Caco-2 (cell line): ENCODE results near the gene SSTR1. TPM values are rescaled to one million over a fixed set of nuclear protein-coding genes. Genes with fewer than 3 reads are reported as not detected.
A peak's percentile ranks its signal among the peaks of the same experiment; 100 is the strongest.

Source experiments
- BruUV-seq: library from RNA; stranded (reverse); fragments of 400-500 nt; replicated peaks from 2 replicates; lab custom pipeline; 2021; lab: Mats Ljungman, UMichigan
- CTCF ChIA-PET: fragments of 300-600 bp; sonication (Branson Sonifier 250); formaldehyde crosslinking; loops from one replicate; lab custom pipeline; 2022; ENCODE audit warnings: antibody characterized with exemption; lab: Charles Lee
- POLR2A ChIA-PET: fragments of 300-600 bp; sonication (Branson Sonifier 250); formaldehyde crosslinking; loops from one replicate; lab custom pipeline; 2022; ENCODE audit warnings: antibody characterized with exemption; lab: Charles Lee
- DNase-seq, 2 experiments: peaks; one replicate each; pipeline versions ENCODE4 v3.0.0 to v3.0.0-alpha.2; 2020 to 2022
- H3K27me3 ChIP-seq: replicated peaks from 2 replicates; pipeline ENCODE4 v1.6.0; 2011; ENCODE audit warnings: low read length; ENCODE audit not compliant: control insufficient read depth, insufficient read depth
- H3K36me3 ChIP-seq: 2 replicates; pipeline ENCODE4 v1.5.1; 2011; ENCODE audit warnings: low read length; ENCODE audit not compliant: control insufficient read depth, insufficient read depth
- H3K4me1 ChIP-seq: fragments of 250-450 bp; sonication (Bioruptor Pico); 2 replicates; pipeline ENCODE4 v1.5.1; 2020; ENCODE audit warnings: mild to moderate bottlenecking
- H3K4me3 ChIP-seq: 2 replicates; pipeline ENCODE4 v1.5.1; 2011; ENCODE audit warnings: low read depth, mild to moderate bottlenecking, control low read depth, low read length
- H3K9me3 ChIP-seq: fragments of 250-450 bp; sonication (Bioruptor Pico); 2 replicates; pipeline ENCODE4 v1.5.1; 2020; ENCODE audit warnings: mild to moderate bottlenecking, moderate library complexity
- H3K27ac Mint-ChIP-seq: one replicate; pipeline ENCODE4 v1.8.0; 2022; ENCODE audit warnings: mixed read lengths; ENCODE audit not compliant: unreplicated experiment
- H3K27me3 Mint-ChIP-seq: one replicate; pipeline ENCODE4 v1.8.0; 2022; ENCODE audit warnings: mixed read lengths; ENCODE audit not compliant: insufficient read depth, unreplicated experiment
- H3K36me3 Mint-ChIP-seq: one replicate; pipeline ENCODE4 v1.8.0; 2022; ENCODE audit warnings: mild to moderate bottlenecking, mixed read lengths; ENCODE audit not compliant: insufficient read depth, unreplicated experiment
- H3K4me1 Mint-ChIP-seq: one replicate; pipeline ENCODE4 v1.8.0; 2022; ENCODE audit warnings: low read depth, mixed read lengths; ENCODE audit not compliant: unreplicated experiment
- H3K4me3 Mint-ChIP-seq: one replicate; pipeline ENCODE4 v1.8.0; 2022; ENCODE audit warnings: mild to moderate bottlenecking, moderate library complexity, mixed read lengths; ENCODE audit not compliant: unreplicated experiment
- H3K9me3 Mint-ChIP-seq: one replicate; pipeline ENCODE4 v1.8.0; 2022; ENCODE audit warnings: mixed read lengths; ENCODE audit not compliant: unreplicated experiment
- intact Hi-C: fragments of 100-400 bp; cut with micrococcal nuclease; formaldehyde crosslinking; loops from one replicate; pipeline ENCODE4 v1.10.0; 2022; ENCODE audit not compliant: unreplicated experiment
- total RNA-seq: library from RNA; stranded (reverse); gene quantifications from 2 replicates; pipeline ENCODE4 v1.2.3, GENCODE V29; 2022
- TF ChIP-seq, protein P1 (sequence below), 2 experiments: fragments of 200-600 bp in 1 of 2; IDR thresholded peaks; 1 replicate in 1 of 2; 2 replicates in 1 of 2; pipeline versions ENCODE4 v1.5.1 to v1.8.0; 2011 to 2022; ENCODE audit warnings: antibody characterized with exemption in 1 of 2, control low read depth in 1 of 2, inconsistent platforms in 1 of 2, low read depth in 1 of 2, low read length in 1 of 2, mild to moderate bottlenecking in 1 of 2, moderate library complexity in 1 of 2; ENCODE audit not compliant: insufficient read depth in 1 of 2, severe bottlenecking in 1 of 2, unreplicated experiment in 1 of 2

The SSTR1 gene
- total RNA-seq, 1 experiment from 2014 or later = 9.6 TPM

DNA sequence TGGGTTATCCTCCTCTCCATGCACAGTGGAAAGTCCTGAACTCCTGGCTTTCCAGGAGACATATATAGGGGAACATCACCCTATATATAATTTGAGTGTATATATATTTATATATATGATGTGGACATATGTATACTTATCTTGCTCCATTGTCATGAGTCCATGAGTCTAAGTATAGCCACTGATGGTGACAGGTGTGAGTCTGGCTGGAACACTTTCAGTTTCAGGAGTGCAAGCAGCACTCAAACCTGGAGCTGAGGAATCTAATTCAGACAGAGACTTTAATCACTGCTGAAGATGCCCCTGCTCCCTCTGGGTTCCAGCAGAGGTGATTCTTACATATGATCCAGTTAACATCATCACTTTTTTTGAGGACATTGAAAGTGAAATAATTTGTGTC is 4.4 kb downstream of the SSTR1 start:
- Mint-ChIP-seq H3K27ac (no peak overlapping the region), H3K27me3 (no peaks in the 10 kb centered on the region), H3K4me3 (no peak overlapping the region), H3K36me3 (peaks cover 16% of the 10 kb centered on the region), H3K4me1 (peaks cover 21% of the 10 kb centered on the region), H3K9me3 (no peaks in the 10 kb centered on the region)
- no TSS peak for BruUV-seq
- no peak for DNase-seq
- TF ChIP-seq, protein P1, sequence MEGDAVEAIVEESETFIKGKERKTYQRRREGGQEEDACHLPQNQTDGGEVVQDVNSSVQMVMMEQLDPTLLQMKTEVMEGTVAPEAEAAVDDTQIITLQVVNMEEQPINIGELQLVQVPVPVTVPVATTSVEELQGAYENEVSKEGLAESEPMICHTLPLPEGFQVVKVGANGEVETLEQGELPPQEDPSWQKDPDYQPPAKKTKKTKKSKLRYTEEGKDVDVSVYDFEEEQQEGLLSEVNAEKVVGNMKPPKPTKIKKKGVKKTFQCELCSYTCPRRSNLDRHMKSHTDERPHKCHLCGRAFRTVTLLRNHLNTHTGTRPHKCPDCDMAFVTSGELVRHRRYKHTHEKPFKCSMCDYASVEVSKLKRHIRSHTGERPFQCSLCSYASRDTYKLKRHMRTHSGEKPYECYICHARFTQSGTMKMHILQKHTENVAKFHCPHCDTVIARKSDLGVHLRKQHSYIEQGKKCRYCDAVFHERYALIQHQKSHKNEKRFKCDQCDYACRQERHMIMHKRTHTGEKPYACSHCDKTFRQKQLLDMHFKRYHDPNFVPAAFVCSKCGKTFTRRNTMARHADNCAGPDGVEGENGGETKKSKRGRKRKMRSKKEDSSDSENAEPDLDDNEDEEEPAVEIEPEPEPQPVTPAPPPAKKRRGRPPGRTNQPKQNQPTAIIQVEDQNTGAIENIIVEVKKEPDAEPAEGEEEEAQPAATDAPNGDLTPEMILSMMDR (IDR thresholded peaks at IDR 0.05; ENCODE audit: insufficient read depth in 1 of 2, low read depth in 1 of 2, low read length in 1 of 2, severe bottlenecking in 1 of 2, unreplicated experiment in 1 of 2) = no peak
- intact Hi-C loops = no loop called here
- Histone ChIP-seq H3K27me3 (no peaks in the 10 kb centered on the region), H3K4me3 (no peak overlapping the region), H3K36me3 (no peaks in the 10 kb centered on the region; the same call in 1 of the 2 replicates), H3K4me1 (peaks cover 24% of the 10 kb centered on the region), H3K9me3 (no peaks in the 10 kb centered on the region)
- ChIA-PET POLR2A (no interaction called here), CTCF (no interaction called here)

DNA sequence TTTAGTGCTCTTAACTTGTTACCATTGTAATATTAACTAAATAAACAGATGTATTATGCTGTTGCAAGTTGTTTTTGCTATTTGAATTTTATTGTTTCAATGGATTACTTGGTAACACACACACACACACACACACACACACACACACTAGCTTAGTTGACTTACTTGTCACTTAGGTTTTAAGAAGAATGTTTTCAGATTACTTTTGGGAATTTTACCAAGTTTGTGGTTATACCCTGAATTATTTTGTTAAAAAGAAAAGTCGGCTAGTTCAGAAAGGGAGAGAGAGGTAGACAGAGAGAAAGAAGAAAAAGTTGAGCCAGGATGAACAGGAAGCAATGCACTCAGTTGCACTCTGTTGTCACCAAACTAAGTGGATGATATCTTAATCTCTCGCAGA is 5.3 kb downstream of the SSTR1 start:
- Histone ChIP-seq H3K27me3 (no peaks in the 10 kb centered on the region), H3K4me1 (peaks cover 33% of the 10 kb centered on the region), H3K36me3 (no peaks in the 10 kb centered on the region; the same call in 1 of the 2 replicates), H3K9me3 (no peaks in the 10 kb centered on the region), H3K4me3 (no peak overlapping the region)
- Mint-ChIP-seq H3K27me3 (no peaks in the 10 kb centered on the region), H3K36me3 (peaks cover 16% of the 10 kb centered on the region), H3K4me3 (no peak overlapping the region), H3K4me1 (peaks cover 21% of the 10 kb centered on the region), H3K27ac (no peak overlapping the region), H3K9me3 (no peaks in the 10 kb centered on the region)
- POLR2A ChIA-PET = no interaction called here
- BruUV-seq = no TSS peak
- TF ChIP-seq, protein P1 (IDR thresholded peaks at IDR 0.05; ENCODE audit: insufficient read depth in 1 of 2, low read depth in 1 of 2, low read length in 1 of 2, severe bottlenecking in 1 of 2, unreplicated experiment in 1 of 2) = no peak
- CTCF ChIA-PET = no interaction called here
- intact Hi-C loops = no loop called here
- no peak for DNase-seq

GRCh38 chr14:38217553-38217952 is 9.8 kb downstream of the SSTR1 start:
- peak in 1 of 2 experiments; percentile 18 for DNase-seq
- Mint-ChIP-seq H3K4me1 (peaks cover 16% of the 10 kb centered on the region), H3K9me3 (no peaks in the 10 kb centered on the region), H3K27ac (no peak overlapping the region), H3K4me3 (no peak overlapping the region), H3K36me3 (no peaks in the 10 kb centered on the region), H3K27me3 (no peaks in the 10 kb centered on the region)
- no TSS peak for BruUV-seq
- peaks cover 33% of the 10 kb centered on the region for H3K4me1 ChIP-seq
- H3K9me3 ChIP-seq = no peaks in the 10 kb centered on the region
- no peak overlapping the region for H3K4me3 ChIP-seq
- CTCF ChIA-PET = no interaction called here
- TF ChIP-seq, protein P1 (IDR thresholded peaks at IDR 0.05; ENCODE audit: insufficient read depth in 1 of 2, low read depth in 1 of 2, low read length in 1 of 2, severe bottlenecking in 1 of 2, unreplicated experiment in 1 of 2) = no peak
- intact Hi-C loops = no loop called here
- no peaks in the 10 kb centered on the region for H3K36me3 ChIP-seq
- H3K27me3 ChIP-seq = no peaks in the 10 kb centered on the region
- POLR2A ChIA-PET = no interaction called here
